Heart right ventricle (tissue), 16 donors: Measurements from ENCODE around the gene MAP7D3. TPM values are rescaled to one million over a fixed set of nuclear protein-coding genes. Genes with fewer than 3 reads are reported as not detected.
A peak's percentile ranks its signal among the peaks of the same experiment; 100 is the strongest.

Source experiments
- ATAC-seq, 8 donors: fragments of 200-7000 bp; cut with Tn5 transposase; one replicate each; pipeline ENCODE4 v1.9.1; 2020; ENCODE audit warnings: mild to moderate bottlenecking in 8 of 8, moderate library complexity in 8 of 8, moderate number of reproducible peaks in 1 of 8
- DNase-seq, 2 donors: peaks; one replicate each; pipeline ENCODE4 v3.0.0-alpha.2; 2020
- H3K27ac ChIP-seq, 10 donors: fragments of 200-600 bp; sonication (generic) in 2 of 10; one replicate each; pipeline versions ENCODE4 v1.5.0 to v1.8.0; 2020 to 2022; ENCODE audit warnings: mild to moderate bottlenecking in 3 of 10
- H3K27me3 ChIP-seq, 7 donors: fragments of 200-600 bp; one replicate each; pipeline ENCODE4 v1.8.0; 2021 to 2022; ENCODE audit warnings: mild to moderate bottlenecking in 2 of 7
- H3K36me3 ChIP-seq, 9 donors: fragments of 200-600 bp; sonication (generic) in 1 of 9; one replicate each; pipeline versions ENCODE4 v1.5.0 to v1.8.0; 2020 to 2022; ENCODE audit warnings: mild to moderate bottlenecking in 2 of 9
- H3K4me1 ChIP-seq, 9 donors: fragments of 200-600 bp; sonication (generic) in 1 of 9; one replicate each; pipeline versions ENCODE4 v1.5.0 to v1.8.0; 2020 to 2022; ENCODE audit warnings: mild to moderate bottlenecking in 4 of 9
- H3K4me3 ChIP-seq, 10 donors: fragments of 200-600 bp; sonication (generic) in 2 of 10; one replicate each; pipeline versions ENCODE4 v1.5.0 to v1.8.0; 2020 to 2022; ENCODE audit warnings: mild to moderate bottlenecking in 7 of 10, moderate library complexity in 2 of 10
- H3K9me3 ChIP-seq, 11 donors: fragments of 200-600 bp in 10 of 11; sonication (generic) in 2 of 11; one replicate each; pipeline versions ENCODE4 v1.5.0 to v1.8.0; 2013 to 2022; ENCODE audit warnings: mild to moderate bottlenecking in 2 of 11, control low read depth in 1 of 11, moderate library complexity in 1 of 11
- CTCF ChIP-seq, 9 donors: fragments of 200-600 bp; sonication (generic) in 2 of 9; IDR thresholded peaks; one replicate each; pipeline versions ENCODE4 v1.5.0 to v1.8.0; 2021 to 2022; ENCODE audit warnings: antibody characterized with exemption in 9 of 9, mild to moderate bottlenecking in 5 of 9, moderate library complexity in 1 of 9
- WGBS, 2 donors: extraction: QIAGEN DNeasy Blood & Tissue Kit; methylation state at CpG; one replicate each; pipeline ENCODE4 v1.1.7; 2013; ENCODE audit warnings: inconsistent platforms in 1 of 2; 5-methylcytosine and 5-hydroxymethylcytosine counted together
- intact Hi-C, 10 donors: fragments of 100-400 bp; cut with DNase I; formaldehyde crosslinking; loops; one replicate each; pipeline versions ENCODE4 v1.11.1 to v1.14.2; 2022
- polyA plus RNA-seq, 2 donors: library from polyadenylated mRNA; stranded (reverse); fragments of 200-250 nt; gene quantifications; one replicate each; pipeline ENCODE4 v1.2.3, GENCODE V29; 2013
- total RNA-seq, 10 donors: library from RNA; stranded (reverse); fragmentation: NEBNext Ultra II Directional in 3 of 10; extraction: Animal tissue kit (Norgen Biotek cat#: 25700) in 3 of 10; gene quantifications; one replicate each; pipeline versions ENCODE4 v1.2.1 to v1.2.4, GENCODE V29; 2021 to 2023
- donor health status: Arrhythmogenic right ventricular cardiomyopathy.
- donor health status: ischemic (EF 13 %, LVEDD 7.1; RV severe dilation, severe dysfunction).
- donor health status: healthy with polysubstance abuse.
- donor health status: DM: no; HTN: yes; CAD: no.
- donor health status: DM: no; HTN: no; CAD: no.
- donor health status: ischemic (EF 25% LVEDD 6.9; RV normal size, moderate dysfunction).
- donor health status: ischemic (EF 25% LVEDD 5.7; RV mildly dilated, moderate dysfunction).
- donor health status: healthy.
- donor health status: DM: yes; HTN: yes; CAD: no.
- donor health status: Ischemic cardiomyopathy.
- donor health status: ischemic (EF 35%, LVEDD 5.7; RV mildly dilated, moderate dysfunction).
- donor health status: nonischemic (EF 11% LVEDD 7.7; RV severe dilation, severe dysfunction).
- donor health status: DM: yes; HTN: yes; CAD: no.
- donor health status: PGD.
- donor health status: ischemic (EF 29% LVEDD 5.4; RV normal size, mild dysfunction).
- donor health status: nonischemic (EF 23%, LVEDD 6.1; RV moderate dilation, normal function).

Gene MAP7D3
- total and polyA plus RNA-seq, 12 donors: 8.1 to 16.2 (median 14.0) TPM

- H3K36me3 ChIP-seq: peaks cover 0 to 45% (median 0%) of the 10 kb centered on the region in 9 donors
- H3K27ac ChIP-seq: peak overlapping the region; percentile 18 to 92 (median 76)
- peak overlapping the region in 6 of 10 donors; percentile 18 to 54 (median 36) for H3K4me3 ChIP-seq
- ATAC-seq (no peak), DNase-seq (no peak)
- no peaks in the 10 kb centered on the region for H3K9me3 ChIP-seq
- intact Hi-C loops: loop anchor here in 5 of 10 donors (5.0 kb wide), 2 partner anchors 34 to 39 kb away; no protein-coding TSS in a partner anchor
- H3K4me1 ChIP-seq: peaks cover 9 to 75% (median 43%) of the 10 kb centered on the region in 9 donors
- no peak for TF ChIP-seq CTCF (IDR thresholded peaks at IDR 0.05)
- WGBS, 2 donors: 59 to 68% methylated on average over 8 of the region's 8 CpGs
- peaks cover 0 to 7% (median 0%) of the 10 kb centered on the region in 7 donors for H3K27me3 ChIP-seq
Observed at GRCh38 chrX:136205882-136206380, 45.3 kb downstream of the MAP7D3 start.

- DNase-seq (peak in 1 of 2 donors; percentile 64), ATAC-seq (peak; percentile 18 to 72 (median 55))
- TF ChIP-seq CTCF (IDR thresholded peaks at IDR 0.05): no peak
- intact Hi-C loops: no loop called here
- peaks cover 0 to 6% (median 0%) of the 10 kb centered on the region in 7 donors for H3K27me3 ChIP-seq
- peak overlapping the region; percentile 10 to 92 (median 76) for H3K27ac ChIP-seq
- 7 to 24% methylated on average over 2 of the region's 2 CpGs for WGBS, 2 donors
- H3K4me3 ChIP-seq: peak overlapping the region in 6 of 10 donors; percentile 18 to 54 (median 36)
- peaks cover 9 to 87% (median 48%) of the 10 kb centered on the region in 9 donors for H3K4me1 ChIP-seq
- H3K36me3 ChIP-seq: peaks cover 0 to 31% (median 0%) of the 10 kb centered on the region in 9 donors
- no peaks in the 10 kb centered on the region for H3K9me3 ChIP-seq
Observed at GRCh38 chrX:136204571-136204970, 46.6 kb downstream of the MAP7D3 start.

GRCh38 chrX:136203951-136204350 lies 47.2 kb downstream of the MAP7D3 start:
- 21% methylated on average over 3 of the region's 3 CpGs for WGBS, 2 donors

GRCh38 chrX:136203438-136203837 lies 47.8 kb downstream of the MAP7D3 start:
- peaks cover 6 to 77% (median 46%) of the 10 kb centered on the region in 9 donors for H3K4me1 ChIP-seq
- peaks cover 0 to 25% (median 0%) of the 10 kb centered on the region in 9 donors for H3K36me3 ChIP-seq
- intact Hi-C loops: no loop called here
- no peaks in the 10 kb centered on the region for H3K9me3 ChIP-seq
- no peak for TF ChIP-seq CTCF (IDR thresholded peaks at IDR 0.05)
- peak overlapping the region in 9 of 10 donors; percentile 57 to 92 (median 80) for H3K27ac ChIP-seq
- peak overlapping the region in 4 of 10 donors; percentile 20 to 54 (median 35) for H3K4me3 ChIP-seq
- peaks cover 0 to 10% (median 0%) of the 10 kb centered on the region in 7 donors for H3K27me3 ChIP-seq
- no peak for DNase-seq
- ATAC-seq: no peak

More at GRCh38 chrX:136203951-136204350, 47.2 kb downstream of the MAP7D3 start:
- peak overlapping the region; percentile 10 to 92 (median 76) for H3K27ac ChIP-seq
- ATAC-seq (no peak), DNase-seq (no peak)
- no peaks in the 10 kb centered on the region for H3K9me3 ChIP-seq
- H3K27me3 ChIP-seq: peaks cover 0 to 6% (median 0%) of the 10 kb centered on the region in 7 donors
- H3K36me3 ChIP-seq: peaks cover 0 to 28% (median 0%) of the 10 kb centered on the region in 9 donors
- H3K4me3 ChIP-seq: peak overlapping the region in 5 of 10 donors; percentile 24 to 54 (median 39)
- intact Hi-C loops: no loop called here
- H3K4me1 ChIP-seq: peaks cover 7 to 82% (median 48%) of the 10 kb centered on the region in 9 donors
- no peak for TF ChIP-seq CTCF (IDR thresholded peaks at IDR 0.05)
